Measurements from ENCODE around the gene CYP8B1. TPM values are rescaled to one million over a fixed set of nuclear protein-coding genes. Genes with fewer than 3 reads are reported as not detected.

CYP8B1 gene
- total RNA-seq, 1 donor from 2014 or later = not detected

GRCh38 chr3:42846685-42847522, 28.8 kb downstream of the CYP8B1 start:
- H3K27me3 Mint-ChIP-seq (ENCODE audit: low read depth) = no peaks in the 10 kb centered on the region
- H3K4me1 Mint-ChIP-seq = no peaks in the 10 kb centered on the region
- no peak for DNase-seq (ENCODE audit: low read depth, low spot score)
- no peaks in the 10 kb centered on the region for H3K9me3 Mint-ChIP-seq
- no peak overlapping the region for H3K27ac Mint-ChIP-seq (ENCODE audit: unreplicated experiment)
- no peaks in the 10 kb centered on the region for H3K36me3 Mint-ChIP-seq (ENCODE audit: low read depth)
- no peak overlapping the region for H3K4me3 Mint-ChIP-seq
- no peak for TF ChIP-seq CTCF (conservative IDR thresholded peaks at IDR 0.05)

- no peaks in the 10 kb centered on the region for H3K36me3 Mint-ChIP-seq (ENCODE audit: low read depth)
- no peaks in the 10 kb centered on the region for H3K9me3 Mint-ChIP-seq
- no peak overlapping the region for H3K4me3 Mint-ChIP-seq
- H3K4me1 Mint-ChIP-seq = no peaks in the 10 kb centered on the region
- no peak for TF ChIP-seq CTCF (conservative IDR thresholded peaks at IDR 0.05)
- no peak for DNase-seq (ENCODE audit: low read depth, low spot score)
- no peak overlapping the region for H3K27ac Mint-ChIP-seq (ENCODE audit: unreplicated experiment)
- H3K27me3 Mint-ChIP-seq (ENCODE audit: low read depth) = no peaks in the 10 kb centered on the region
Measured at GRCh38 chr3:42844815-42845214, 30.9 kb downstream of the CYP8B1 start.

- no peak for DNase-seq (ENCODE audit: low read depth, low spot score)
- H3K36me3 Mint-ChIP-seq (ENCODE audit: low read depth) = no peaks in the 10 kb centered on the region
Measured at GRCh38 chr3:42844412-42844713, 31.3 kb downstream of the CYP8B1 start.

GRCh38 chr3:42843713-42844411, 31.8 kb downstream of the CYP8B1 start:
- no peaks in the 10 kb centered on the region for H3K4me1 Mint-ChIP-seq
- H3K9me3 Mint-ChIP-seq = no peaks in the 10 kb centered on the region
- H3K27ac Mint-ChIP-seq (ENCODE audit: unreplicated experiment) = no peak overlapping the region
- H3K4me3 Mint-ChIP-seq = no peak overlapping the region
- DNase-seq (ENCODE audit: low read depth, low spot score) = no peak
- H3K36me3 Mint-ChIP-seq (ENCODE audit: low read depth) = no peaks in the 10 kb centered on the region
- no peak for TF ChIP-seq CTCF (conservative IDR thresholded peaks at IDR 0.05)
- H3K27me3 Mint-ChIP-seq (ENCODE audit: low read depth) = peaks cover 6% of the 10 kb centered on the region

More at GRCh38 chr3:42844412-42844713, 31.3 kb downstream of the CYP8B1 start:
- no peak overlapping the region for H3K4me3 Mint-ChIP-seq
- H3K4me1 Mint-ChIP-seq = no peaks in the 10 kb centered on the region
- no peak for TF ChIP-seq CTCF (conservative IDR thresholded peaks at IDR 0.05)
- H3K27me3 Mint-ChIP-seq (ENCODE audit: low read depth) = peaks cover 2% of the 10 kb centered on the region
- H3K9me3 Mint-ChIP-seq = no peaks in the 10 kb centered on the region
- H3K27ac Mint-ChIP-seq (ENCODE audit: unreplicated experiment) = no peak overlapping the region

- no peak for TF ChIP-seq CTCF (conservative IDR thresholded peaks at IDR 0.05)
- no peak overlapping the region for H3K27ac Mint-ChIP-seq (ENCODE audit: unreplicated experiment)
- H3K27me3 Mint-ChIP-seq (ENCODE audit: low read depth) = peaks cover 6% of the 10 kb centered on the region
Measured at GRCh38 chr3:42841332-42841731, 34.3 kb downstream of the CYP8B1 start.

More at GRCh38 chr3:42841332-42841731, 34.3 kb downstream of the CYP8B1 start:
- Mint-ChIP-seq H3K4me1 (no peaks in the 10 kb centered on the region), H3K4me3 (no peak overlapping the region), H3K36me3 (ENCODE audit: low read depth) (no peaks in the 10 kb centered on the region), H3K9me3 (no peaks in the 10 kb centered on the region)
- no peak for DNase-seq (ENCODE audit: low read depth, low spot score)
